Trophoblast cell (in vitro differentiated cells and primary cell): Measurements from ENCODE around the gene PDE11A.

Experiments used
- DNase-seq, 2 donors: peaks; one replicate each; pipeline ENCODE4 v3.0.0-alpha.2; 2016
- H2AFZ ChIP-seq: 2 replicates; pipeline ENCODE4 v1.6.1; 2013; ENCODE audit warnings: low read length, moderate library complexity, mild to moderate bottlenecking; ENCODE audit not compliant: insufficient read depth, poor library complexity
- H2AK5ac ChIP-seq: 2 replicates; pipeline ENCODE4 v1.6.1; 2013; ENCODE audit warnings: mild to moderate bottlenecking, low read length
- H2BK120ac ChIP-seq: 2 replicates; pipeline ENCODE4 v1.6.1; 2013; ENCODE audit warnings: low read length, mild to moderate bottlenecking, moderate library complexity; ENCODE audit not compliant: insufficient read depth, poor library complexity
- H2BK12ac ChIP-seq: 2 replicates; pipeline ENCODE4 v1.6.1; 2013; ENCODE audit warnings: mild to moderate bottlenecking, low read length, moderate library complexity
- H2BK5ac ChIP-seq: 2 replicates; pipeline ENCODE4 v1.6.1; 2013; ENCODE audit warnings: low read length, low read depth, moderate library complexity, mild to moderate bottlenecking; ENCODE audit not compliant: poor library complexity
- H3K14ac ChIP-seq: 2 replicates; pipeline ENCODE4 v1.6.1; 2013; ENCODE audit warnings: mild to moderate bottlenecking, low read length
- H3K18ac ChIP-seq: 2 replicates; pipeline ENCODE4 v1.6.1; 2013; ENCODE audit warnings: mild to moderate bottlenecking, low read length
- H3K23ac ChIP-seq: 2 replicates; pipeline ENCODE4 v1.6.1; 2013; ENCODE audit warnings: low read length
- H3K27ac ChIP-seq: 2 replicates; pipeline ENCODE4 v1.5.1; 2013; ENCODE audit warnings: low read depth, mild to moderate bottlenecking, inconsistent platforms, low read length, moderate library complexity
- H3K27me3 ChIP-seq: 2 replicates; pipeline ENCODE4 v1.6.1; 2013; ENCODE audit warnings: inconsistent platforms, mild to moderate bottlenecking, low read length, moderate library complexity; ENCODE audit not compliant: insufficient read depth
- H3K36me3 ChIP-seq, 2 experiments: 1 replicate in 1 of 2; 2 replicates in 1 of 2; pipeline ENCODE4 v1.6.1; 2013; ENCODE audit warnings: low read length in 2 of 2, mild to moderate bottlenecking in 2 of 2, moderate library complexity in 1 of 2; ENCODE audit not compliant: insufficient read depth in 2 of 2, control insufficient read depth in 1 of 2
- H3K4ac ChIP-seq: 2 replicates; pipeline ENCODE4 v1.6.1; 2013; ENCODE audit warnings: low read depth, mild to moderate bottlenecking, low read length, moderate library complexity
- H3K4me1 ChIP-seq, 2 experiments: 1 replicate in 1 of 2; 2 replicates in 1 of 2; pipeline ENCODE4 v1.6.1; 2013; ENCODE audit warnings: low read length in 2 of 2, mild to moderate bottlenecking in 2 of 2, moderate library complexity in 1 of 2; ENCODE audit not compliant: insufficient read depth in 2 of 2, control insufficient read depth in 1 of 2
- H3K4me2 ChIP-seq: 2 replicates; pipeline ENCODE4 v1.6.1; 2013; ENCODE audit warnings: inconsistent platforms, mild to moderate bottlenecking, low read length, moderate library complexity
- H3K4me3 ChIP-seq: 2 replicates; pipeline ENCODE4 v1.5.1; 2013; ENCODE audit warnings: mild to moderate bottlenecking, low read depth, low read length, inconsistent platforms
- H3K79me1 ChIP-seq: one replicate; pipeline ENCODE4 v1.6.1; 2013; ENCODE audit warnings: low read length
- H3K79me2 ChIP-seq: 2 replicates; pipeline ENCODE4 v1.6.1; 2013; ENCODE audit warnings: low read length, mild to moderate bottlenecking; ENCODE audit not compliant: control insufficient read depth, insufficient read depth, poor library complexity
- H3K9ac ChIP-seq: 2 replicates; pipeline ENCODE4 v1.6.1; 2013; ENCODE audit warnings: mild to moderate bottlenecking, low read length
- H3K9me3 ChIP-seq: 2 replicates; pipeline ENCODE4 v1.6.1; 2013; ENCODE audit warnings: low read depth, mild to moderate bottlenecking, control low read depth, inconsistent platforms, low read length; ENCODE audit not compliant: insufficient read depth
- H4K12ac ChIP-seq: 2 replicates; pipeline ENCODE4 v1.6.1; 2013; ENCODE audit warnings: low read depth, mild to moderate bottlenecking, low read length, moderate library complexity
- H4K8ac ChIP-seq: 2 replicates; pipeline ENCODE4 v1.6.1; 2013; ENCODE audit warnings: low read depth, mild to moderate bottlenecking, low read length, moderate library complexity
- H4K91ac ChIP-seq: one replicate; pipeline ENCODE4 v1.6.1; 2013; ENCODE audit warnings: low read depth, mild to moderate bottlenecking, low read length, moderate library complexity
- WGBS: extraction: QIAGEN DNeasy Blood & Tissue Kit; methylation state at CpG from one replicate; pipeline ENCODE4 v1.1.7; 2013; ENCODE audit warnings: missing lambda C conversion rate; ENCODE audit not compliant: insufficient read length, insufficient coverage; ENCODE audit errors: extremely low coverage; 5-methylcytosine and 5-hydroxymethylcytosine counted together

The PDE11A gene

DNA sequence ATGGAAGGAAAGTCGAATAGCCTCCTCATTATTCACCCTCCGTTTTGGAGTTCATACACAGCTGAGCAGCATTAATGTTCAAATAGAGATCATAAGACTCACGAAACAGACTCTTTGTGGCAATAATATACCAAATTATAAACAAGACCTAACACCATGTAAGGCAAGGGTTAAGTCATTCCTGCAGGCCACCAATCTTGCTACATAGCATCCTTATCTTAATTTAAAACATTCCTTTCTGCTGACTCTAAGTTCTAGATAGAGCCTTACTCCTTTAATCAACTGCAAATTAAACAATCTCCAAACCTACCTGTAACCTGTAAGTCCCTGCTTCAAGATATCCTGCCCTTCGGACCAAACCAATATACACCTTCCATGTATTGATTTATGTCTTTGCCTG lies 178.0 kb downstream of the PDE11A start:
- Histone ChIP-seq H3K23ac (no peak overlapping the region), H3K36me3 (no peaks in the 10 kb centered on the region), H2AFZ (no peak overlapping the region), H2BK12ac (no peak overlapping the region), H2BK120ac (no peak overlapping the region), H3K27me3 (no peaks in the 10 kb centered on the region), H2BK5ac (no peak overlapping the region), H3K18ac (no peak overlapping the region), H3K4me3 (no peak overlapping the region), H2AK5ac (no peak overlapping the region), H3K9ac (no peak overlapping the region), H3K4me1 (no peaks in the 10 kb centered on the region), H4K91ac (no peak overlapping the region), H4K12ac (no peak overlapping the region), H3K4ac (no peak overlapping the region), H3K79me1 (no peaks in the 10 kb centered on the region), H3K79me2 (no peaks in the 10 kb centered on the region), H3K9me3 (no peaks in the 10 kb centered on the region), H3K27ac (no peak overlapping the region), H4K8ac (no peak overlapping the region), H3K4me2 (no peak overlapping the region), H3K14ac (no peak overlapping the region)
- no peak for DNase-seq
- no CpG with 5 or more reads among the region's 4 CpGs for WGBS

DNA sequence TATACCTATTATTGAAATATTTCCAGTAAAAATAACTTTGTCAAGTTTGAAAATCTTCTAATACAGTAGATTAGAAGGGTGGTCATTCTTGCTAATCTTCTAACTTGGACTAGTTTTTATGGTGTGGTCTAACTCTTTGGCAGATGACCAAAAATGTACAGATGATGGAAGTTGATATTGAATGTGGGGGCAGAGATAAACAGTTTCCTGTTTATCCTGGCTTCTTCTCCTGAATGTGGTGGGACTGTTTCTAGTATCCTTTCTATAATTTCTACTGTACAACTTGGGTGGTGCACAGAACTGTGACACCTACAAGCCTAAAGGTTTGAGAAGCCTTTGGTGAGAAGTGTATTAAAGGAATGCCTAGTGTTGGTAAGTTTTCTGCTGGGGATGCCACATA lies 178.7 kb downstream of the PDE11A start:
- no peak overlapping the region for H2AK5ac ChIP-seq
- H3K36me3 ChIP-seq = no peaks in the 10 kb centered on the region
- H3K23ac ChIP-seq = no peak overlapping the region
- no peaks in the 10 kb centered on the region for H3K79me1 ChIP-seq
- H3K79me2 ChIP-seq = no peaks in the 10 kb centered on the region
- H2BK120ac ChIP-seq = no peak overlapping the region
- no peak overlapping the region for H3K27ac ChIP-seq
- no peaks in the 10 kb centered on the region for H3K27me3 ChIP-seq
- no peak overlapping the region for H4K12ac ChIP-seq
- DNase-seq = no peak
- no peak overlapping the region for H3K18ac ChIP-seq
- H2BK12ac ChIP-seq = no peak overlapping the region
- no peaks in the 10 kb centered on the region for H3K9me3 ChIP-seq
- H4K91ac ChIP-seq = no peak overlapping the region
- H2AFZ ChIP-seq = no peak overlapping the region
- no peak overlapping the region for H3K14ac ChIP-seq
- H2BK5ac ChIP-seq = no peak overlapping the region
- H3K9ac ChIP-seq = no peak overlapping the region
- H3K4ac ChIP-seq = no peak overlapping the region
- no peak overlapping the region for H4K8ac ChIP-seq
- H3K4me1 ChIP-seq = no peaks in the 10 kb centered on the region
- no peak overlapping the region for H3K4me2 ChIP-seq
- H3K4me3 ChIP-seq = no peak overlapping the region

DNA sequence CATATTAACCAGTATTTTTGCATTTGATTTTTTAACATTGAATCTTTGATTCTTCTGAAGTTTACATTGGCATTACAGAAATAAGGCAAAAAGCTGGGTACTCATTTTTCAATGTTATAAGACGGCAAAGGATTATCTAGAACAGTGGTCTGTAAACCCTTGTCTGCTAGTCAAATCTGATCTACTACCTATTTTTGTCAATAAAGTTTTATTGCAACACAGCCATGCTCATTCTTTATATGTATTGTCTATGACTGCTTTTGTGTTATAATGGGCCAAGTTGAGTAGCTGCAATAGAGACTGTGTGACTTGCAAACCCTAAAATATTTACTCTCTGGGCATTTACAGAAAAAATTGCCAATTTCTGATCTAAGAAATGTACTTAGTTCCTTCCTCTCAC lies 181.0 kb downstream of the PDE11A start:
- H3K27me3 ChIP-seq = no peaks in the 10 kb centered on the region
- no peak overlapping the region for H2BK12ac ChIP-seq

DNA sequence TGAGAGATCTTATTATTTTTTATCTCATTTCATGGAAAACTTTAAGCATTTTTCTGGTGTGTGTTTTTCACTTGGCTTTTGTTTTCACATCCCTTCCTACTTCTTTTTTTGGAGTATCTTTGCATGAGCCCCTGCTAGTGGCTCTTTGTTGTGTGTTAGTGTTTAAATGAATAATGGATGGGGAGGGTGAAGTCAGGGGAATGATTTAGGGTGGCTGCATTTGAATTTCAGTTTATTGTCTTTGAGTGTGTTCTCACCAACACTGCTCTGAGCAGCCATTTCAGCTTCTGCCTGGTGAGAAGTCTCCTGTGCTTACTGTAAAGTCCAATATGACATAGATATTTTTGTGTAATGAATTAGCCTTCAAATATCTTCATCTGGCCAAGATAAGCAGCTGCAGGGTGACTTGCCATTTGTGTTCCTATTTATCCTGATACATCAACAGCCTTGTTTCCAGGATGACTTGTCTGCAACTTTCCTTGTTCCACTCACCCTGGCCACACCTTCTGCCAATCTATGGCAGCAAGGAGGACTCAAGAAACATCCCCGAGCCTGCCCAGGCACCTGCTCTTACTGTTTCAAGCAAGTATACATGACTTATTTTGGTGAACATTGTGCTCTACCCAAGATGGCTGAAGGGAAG lies 182.6 kb downstream of the PDE11A start:
- no peak overlapping the region for H2AK5ac ChIP-seq
- no peaks in the 10 kb centered on the region for H3K79me2 ChIP-seq
- no CpG with 5 or more reads among the region's 1 CpG for WGBS

More for the DNA sequence above, 181.0 kb downstream of the PDE11A start:
- Histone ChIP-seq H3K18ac (no peak overlapping the region), H3K4me3 (no peak overlapping the region), H4K8ac (no peak overlapping the region), H2BK120ac (no peak overlapping the region), H2AK5ac (no peak overlapping the region), H3K9me3 (no peaks in the 10 kb centered on the region), H2AFZ (no peak overlapping the region), H3K36me3 (no peaks in the 10 kb centered on the region), H3K27ac (no peak overlapping the region), H3K4me2 (no peak overlapping the region), H3K14ac (no peak overlapping the region), H3K79me1 (no peaks in the 10 kb centered on the region), H3K79me2 (no peaks in the 10 kb centered on the region), H4K12ac (no peak overlapping the region), H3K4ac (no peak overlapping the region), H3K4me1 (no peaks in the 10 kb centered on the region), H3K23ac (no peak overlapping the region), H4K91ac (no peak overlapping the region), H2BK5ac (no peak overlapping the region), H3K9ac (no peak overlapping the region)
- no CpG with 5 or more reads among the region's 1 CpG for WGBS
- no peak for DNase-seq

More for the DNA sequence above, 182.6 kb downstream of the PDE11A start:
- Histone ChIP-seq H3K18ac (no peak overlapping the region), H2AFZ (no peak overlapping the region), H3K9me3 (no peaks in the 10 kb centered on the region), H2BK120ac (no peak overlapping the region), H2BK5ac (no peak overlapping the region), H2BK12ac (no peak overlapping the region), H3K4me3 (no peak overlapping the region), H3K23ac (no peak overlapping the region), H3K9ac (no peak overlapping the region), H4K8ac (no peak overlapping the region), H3K27ac (no peak overlapping the region), H3K4ac (no peak overlapping the region), H4K12ac (no peak overlapping the region), H3K4me1 (no peaks in the 10 kb centered on the region), H3K27me3 (no peaks in the 10 kb centered on the region), H3K79me1 (no peaks in the 10 kb centered on the region), H3K4me2 (no peak overlapping the region), H4K91ac (no peak overlapping the region), H3K36me3 (no peaks in the 10 kb centered on the region), H3K14ac (no peak overlapping the region)
- no peak for DNase-seq
